HepG2 (cell line): ENCODE data around the gene IQCE. TPM values are rescaled to one million over a fixed set of nuclear protein-coding genes. Genes with fewer than 3 reads are reported as not detected.

Source experiments
- AGO2 ChIP-seq: fragments of 200-400 bp; formaldehyde crosslinking; optimal IDR thresholded peaks from 2 replicates; pipeline ENCODE3; 2017; ENCODE audit warnings: mild to moderate bottlenecking, low read depth, low read length, moderate library complexity
- ARID5B ChIP-seq: IDR thresholded peaks from 2 replicates; pipeline ENCODE4 v1.4.0; 2020; ENCODE audit warnings: mild to moderate bottlenecking, missing genetic modification reagents
- CBX2 ChIP-seq, 2 experiments: fragments of 200-600 bp in 1 of 2; sonication (generic); formaldehyde crosslinking in 1 of 2; IDR thresholded peaks; 2 replicates each; pipeline versions ENCODE4 v1.7.0 to v1.8.1; 2018 to 2022; ENCODE audit warnings: low read depth in 2 of 2, low read length in 1 of 2, mild to moderate bottlenecking in 1 of 2, missing genetic modification reagents in 1 of 2
- CTCF ChIP-seq: sonication (generic); formaldehyde crosslinking; IDR thresholded peaks from 2 replicates; pipeline ENCODE4 v1.5.0; 2020; ENCODE audit warnings: mild to moderate bottlenecking, missing genetic modification reagents, moderate library complexity
- FOXA1 ChIP-seq, 2 experiments: fragments of 450-650 bp in 1 of 2; sonication (generic) in 1 of 2; formaldehyde crosslinking in 1 of 2; IDR thresholded peaks; 2 replicates each; pipeline versions ENCODE4 v1.4.0 to v1.6.1; 2016 to 2020; ENCODE audit warnings: missing genetic modification reagents in 1 of 2
- GTF3A ChIP-seq: sonication (generic); formaldehyde crosslinking; conservative IDR thresholded peaks from 2 replicates; pipeline ENCODE4 v1.4.0; 2020; ENCODE audit warnings: mild to moderate bottlenecking, missing genetic modification reagents
- HNRNPLL ChIP-seq: fragments of 200-400 bp; formaldehyde crosslinking; IDR thresholded peaks from 2 replicates; pipeline ENCODE4 v1.6.1; 2017; ENCODE audit warnings: mild to moderate bottlenecking, low read depth, low read length; ENCODE audit not compliant: poor library complexity, severe bottlenecking
- KDM1A ChIP-seq: IDR thresholded peaks from 2 replicates; pipeline ENCODE4 v1.6.1; 2016; ENCODE audit warnings: missing compliant biosample characterization
- MBD4 ChIP-seq: IDR thresholded peaks from 2 replicates; pipeline ENCODE4 v1.6.1; 2012; ENCODE audit warnings: low read length, inconsistent platforms, borderline replicate concordance
- MYC ChIP-seq: sonication (generic); formaldehyde crosslinking; IDR thresholded peaks from 2 replicates; pipeline ENCODE4 v1.9.0; 2021; ENCODE audit warnings: missing genetic modification reagents, borderline replicate concordance
- NFATC3 ChIP-seq: sonication (generic); formaldehyde crosslinking; IDR thresholded peaks from 2 replicates; pipeline ENCODE4 v1.5.1; 2020; ENCODE audit warnings: mild to moderate bottlenecking, missing genetic modification reagents
- POLR2A ChIP-seq, 2 experiments: IDR thresholded peaks; 2 replicates each; pipeline ENCODE4 v1.6.1; 2011; ENCODE audit warnings: low read depth in 2 of 2, low read length in 2 of 2, mild to moderate bottlenecking in 1 of 2, moderate library complexity in 1 of 2; ENCODE audit not compliant: insufficient read depth in 1 of 2
- PRMT3 ChIP-seq: sonication (generic); formaldehyde crosslinking; IDR thresholded peaks from 2 replicates; pipeline ENCODE4 v1.8.1; 2022; ENCODE audit warnings: low read depth, mild to moderate bottlenecking, moderate library complexity, missing genetic modification reagents, borderline replicate concordance
- U2AF1 ChIP-seq: fragments of 200-400 bp; formaldehyde crosslinking; optimal IDR thresholded peaks from 2 replicates; pipeline ENCODE3; 2017; ENCODE audit warnings: mild to moderate bottlenecking, low read depth, low read length
- ZNF552 ChIP-seq: sonication (generic); formaldehyde crosslinking; IDR thresholded peaks from 2 replicates; pipeline ENCODE4 v1.9.0; 2022; ENCODE audit warnings: missing genetic modification reagents, mild to moderate bottlenecking, borderline replicate concordance
- ZNF768 ChIP-seq: sonication (generic); formaldehyde crosslinking; IDR thresholded peaks from 2 replicates; pipeline ENCODE4 v1.4.0; 2020; ENCODE audit warnings: missing genetic modification reagents
- ZNF816 ChIP-seq: sonication (generic); formaldehyde crosslinking; IDR thresholded peaks from 2 replicates; pipeline ENCODE4 v1.8.0; 2022; ENCODE audit warnings: missing genetic modification reagents, mild to moderate bottlenecking, borderline replicate concordance
- ZNF883 ChIP-seq: sonication (generic); formaldehyde crosslinking; IDR thresholded peaks from 2 replicates; pipeline ENCODE4 v1.5.1; 2020; ENCODE audit warnings: mild to moderate bottlenecking, missing genetic modification reagents; ENCODE audit errors: not compliant biosample characterization
- ZSCAN25 ChIP-seq: sonication (generic); formaldehyde crosslinking; IDR thresholded peaks from 2 replicates; pipeline ENCODE4 v1.8.0; 2022; ENCODE audit warnings: mild to moderate bottlenecking, missing genetic modification reagents
- polyA plus RNA-seq, 8 experiments: library from polyadenylated mRNA; depleted of rRNA in 3 of 8; stranded (reverse) in 7 of 8; unstranded in 1 of 8; fragments of >200 nt; fragmentation: Illumina TruSeq in 4 of 8; extraction: Trizol in 4 of 8; gene quantifications; 2 replicates each; pipeline versions ENCODE4 v1.2.1 to v1.2.3, GENCODE V29; 2011 to 2016; ENCODE audit warnings: low read depth in 4 of 8, missing spikeins in 1 of 8, mixed read lengths in 1 of 8; ENCODE audit not compliant: insufficient read depth in 1 of 8
- total RNA-seq, 5 experiments: library from RNA; depleted of rRNA; stranded (reverse); fragments of >200 nt; fragmentation: Illumina TruSeq; extraction: Trizol; gene quantifications; 2 replicates each; pipeline ENCODE4 v1.2.3, GENCODE V29; 2016; ENCODE audit warnings: low read depth in 1 of 5

IQCE gene
- total and polyA plus RNA-seq, 2 of the 13 experiments (the other 11 are each of a cell fraction or from before 2014, with no cell fraction given): 1.5 to 2.5 TPM

- TF ChIP-seq AGO2 (peak; percentile 85), U2AF1 (no peak), CTCF (CRISPR knock-in tag) (no peak), NFATC3 (CRISPR knock-in tag) (no peak), ZNF552 (CRISPR knock-in tag) (no peak), MBD4 (no peak), HNRNPLL (peak; percentile 46), GTF3A (no peak), ZNF768 (CRISPR knock-in tag) (0 out of 2 replicates have a peak, but pooled peaks have one; percentile 21), PRMT3 (CRISPR knock-in tag) (no peak), CBX2 (IDR thresholded peaks at IDR 0.05; ENCODE audit: low read depth, low read length) (no peak), CBX2 (CRISPR knock-in tag; IDR thresholded peaks at IDR 0.05; ENCODE audit: low read depth) (no peak), POLR2A (IDR thresholded peaks at IDR 0.05; ENCODE audit: insufficient read depth in 1 of 2, low read depth in 2 of 2, low read length in 2 of 2) (peak in 1 of 2 experiments; percentile 57; a peak in 2 of 4 replicates), ARID5B (CRISPR knock-in tag) (no peak), KDM1A (CRISPR knock-in tag) (no peak), ZNF883 (CRISPR knock-in tag) (no peak), ZNF816 (no peak), ZSCAN25 (CRISPR knock-in tag) (no peak), FOXA1 (IDR thresholded peaks at IDR 0.05) (no peak), FOXA1 (CRISPR knock-in tag; IDR thresholded peaks at IDR 0.05) (0 out of 2 replicates have a peak, but pooled peaks have one; percentile 26), MYC (CRISPR knock-in tag) (no peak)
- TF ChIP-seq, all 625 proteins: peak for 9
These were observed 93.3 kb downstream of the IQCE start (continued) for GRCh38 chr7:2651847-2652735.
